Stimulated activated CD4-positive, alpha-beta T cell treated with anti-CD3 and anti-CD28 coated beads, Interleukin-4, amount 100 ng/mL, for 48 hours (primary cell): ENCODE data around the gene GDF11.

Experiments
- DNase-seq, 2 donors: peaks; one replicate each; pipeline ENCODE4 v3.0.0-alpha.2; 2020; ENCODE audit warnings: low read depth in 2 of 2

Gene GDF11

GRCh38 chr12:55707219-55707671 is 35.7 kb upstream of the GDF11 start:
- no peak for DNase-seq

- peak in 1 of 2 donors; percentile 57 for DNase-seq
These were observed 34.9 kb upstream of the GDF11 start, which contains the start of gene ITGA7 for GRCh38 chr12:55707841-55708694. Gene ITGA7, minus strand, starts transcription at chr12:55707904. Its CDS starts 222 bp downstream, at chr12:55707682.

- no peak for DNase-seq
These were observed 34.2 kb upstream of the GDF11 start for GRCh38 chr12:55708695-55709233.

- DNase-seq: no peak
These were observed 31.0 kb upstream of the GDF11 start for GRCh38 chr12:55711786-55712553.

GRCh38 chr12:55712700-55713415 is 30.1 kb upstream of the GDF11 start:
- DNase-seq: no peak

- no peak for DNase-seq
These were observed 29.2 kb upstream of the GDF11 start for GRCh38 chr12:55713721-55714120.

- DNase-seq: no peak
These were observed 27.7 kb upstream of the GDF11 start for GRCh38 chr12:55715169-55715764.

- peak; percentile 94 to 95 for DNase-seq
These were observed 26.9 kb upstream of the GDF11 start, which contains the start of gene BLOC1S1 for GRCh38 chr12:55715833-55716581. Gene BLOC1S1, plus strand, starts transcription at chr12:55716046. Its CDS starts 6 bp downstream, at chr12:55716052.

- DNase-seq: no peak
These were observed 26.4 kb upstream of the GDF11 start for GRCh38 chr12:55716582-55716957.

GRCh38 chr12:55717011-55718007 is 25.6 kb upstream of the GDF11 start:
- no peak for DNase-seq

- DNase-seq: no peak
These were observed 24.9 kb upstream of the GDF11 start for GRCh38 chr12:55718015-55718414.

- no peak for DNase-seq
These were observed 24.2 kb upstream of the GDF11 start for GRCh38 chr12:55718624-55719275.

- DNase-seq: no peak
These were observed 23.6 kb upstream of the GDF11 start for GRCh38 chr12:55719371-55719770.

- no peak for DNase-seq
These were observed 22.8 kb upstream of the GDF11 start, which contains the start of gene RDH5 for GRCh38 chr12:55720071-55720564. Gene RDH5, plus strand, starts transcription at chr12:55720393. Its CDS starts 792 bp downstream, at chr12:55721185.

- DNase-seq: no peak
These were observed 22.0 kb upstream of the GDF11 start for GRCh38 chr12:55720894-55721444.

- DNase-seq: no peak
These were observed 21.2 kb upstream of the GDF11 start for GRCh38 chr12:55721601-55722213.

- no peak for DNase-seq
These were observed 20.0 kb upstream of the GDF11 start for GRCh38 chr12:55722948-55723347.
